OCI-LY1 (cell line): Measurements from ENCODE around the gene EVA1C.
"Not testable (repeated sequence)": the region's sequence is repeated elsewhere in the genome, so short reads cannot be mapped to it uniquely, and the experiment has no call there.

Source experiments
- H2AFZ ChIP-seq: fragments of 200-600 bp; sonication (generic), shearing (Covaris generic); 2 replicates; pipeline ENCODE4 v1.6.0; 2014; ENCODE audit warnings: antibody characterized with exemption, mild to moderate bottlenecking, low read length
- H3F3A ChIP-seq: fragments of 200-600 bp; sonication (generic), shearing (Covaris generic); 2 replicates; pipeline ENCODE4 v1.6.0; 2014; ENCODE audit warnings: mild to moderate bottlenecking, antibody characterized with exemption, low read length, moderate library complexity; ENCODE audit not compliant: insufficient read depth
- H3K27ac ChIP-seq: fragments of 200-600 bp; sonication (generic); 2 replicates; pipeline ENCODE4 v1.5.1; 2014; ENCODE audit warnings: low read length, mixed run types, mild to moderate bottlenecking, low read depth; ENCODE audit not compliant: poor library complexity, severe bottlenecking
- H3K27me3 ChIP-seq: fragments of 200-600 bp; sonication (generic); 2 replicates; pipeline ENCODE4 v1.6.0; 2014; ENCODE audit warnings: antibody characterized with exemption, mild to moderate bottlenecking, low read length, moderate library complexity; ENCODE audit not compliant: insufficient read depth
- H3K36me3 ChIP-seq: fragments of 200-600 bp; sonication (generic); 2 replicates; pipeline ENCODE4 v1.6.1; 2014; ENCODE audit warnings: mild to moderate bottlenecking, antibody characterized with exemption, low read length, moderate library complexity, mixed read lengths; ENCODE audit not compliant: insufficient read depth
- H3K4me1 ChIP-seq: fragments of 200-600 bp; sonication (generic); 2 replicates; pipeline ENCODE4 v1.5.1; 2014; ENCODE audit warnings: mild to moderate bottlenecking, low read length, moderate library complexity; ENCODE audit not compliant: insufficient read depth, severe bottlenecking
- H3K4me2 ChIP-seq: fragments of 200-600 bp; sonication (generic), shearing (Covaris generic); 2 replicates; pipeline ENCODE4 v1.6.1; 2014; ENCODE audit warnings: low read length
- H3K4me3 ChIP-seq: fragments of 200-600 bp; sonication (generic); 2 replicates; pipeline ENCODE4 v1.5.1; 2014; ENCODE audit warnings: low read length, low read depth, mild to moderate bottlenecking, mixed read lengths; ENCODE audit not compliant: poor library complexity, severe bottlenecking
- H3K79me2 ChIP-seq: fragments of 200-600 bp; shearing (Covaris generic); 2 replicates; pipeline ENCODE4 v1.6.1; 2016; ENCODE audit warnings: mixed run types, low read length, mixed read lengths; ENCODE audit not compliant: insufficient read depth
- H3K9ac ChIP-seq: fragments of 200-600 bp; sonication (generic), shearing (Covaris generic); 2 replicates; pipeline ENCODE4 v1.6.1; 2014; ENCODE audit warnings: mild to moderate bottlenecking, low read length, mixed read lengths
- H3K9me2 ChIP-seq: fragments of 200-600 bp; sonication (generic), shearing (Covaris generic); 2 replicates; pipeline ENCODE4 v1.6.1; 2014; ENCODE audit warnings: low read depth, mild to moderate bottlenecking, low read length, mixed read lengths
- H3K9me3 ChIP-seq: fragments of 200-600 bp; shearing (Covaris generic); 2 replicates; pipeline ENCODE4 v1.6.1; 2014; ENCODE audit warnings: low read length, mixed read lengths
- H4K20me1 ChIP-seq: fragments of 200-600 bp; sonication (generic), shearing (Covaris generic); 2 replicates; pipeline ENCODE4 v1.6.0; 2016; ENCODE audit warnings: mild to moderate bottlenecking, low read length; ENCODE audit not compliant: insufficient read depth
- EZH2 ChIP-seq: fragments of 200-600 bp; sonication (generic), shearing (Covaris generic); IDR thresholded peaks from 2 replicates; pipeline ENCODE4 v1.8.0; 2017; ENCODE audit warnings: borderline replicate concordance, mixed run types, mild to moderate bottlenecking, antibody characterized with exemption, low read length, moderate library complexity, mixed read lengths
- TF ChIP-seq, protein P1 (sequence below): fragments of 200-600 bp; sonication (generic), shearing (Covaris generic); IDR thresholded peaks from 2 replicates; pipeline ENCODE4 v1.5.1; 2017; ENCODE audit warnings: mild to moderate bottlenecking, antibody characterized with exemption, low read length, moderate library complexity, mixed read lengths

Gene EVA1C

DNA sequence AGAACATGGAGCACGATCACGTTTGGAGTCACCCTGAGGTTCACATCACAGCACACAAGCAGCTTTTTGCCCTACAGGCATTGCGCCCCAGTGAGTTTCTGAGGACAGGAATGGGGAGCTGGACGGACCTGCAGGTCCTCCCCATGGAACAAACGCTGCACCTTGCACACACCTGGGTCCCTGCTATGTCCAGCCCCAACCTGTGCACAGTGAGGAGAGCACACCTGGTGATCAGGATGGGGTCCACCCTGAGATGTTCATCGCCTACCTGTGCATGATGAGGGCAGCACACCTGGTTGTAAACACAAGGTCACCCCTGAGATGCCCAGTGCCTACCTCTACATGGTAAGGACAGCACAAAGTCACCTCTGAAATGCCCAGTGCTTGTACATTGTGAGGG, 126.9 kb downstream of the EVA1C start:
- Histone ChIP-seq H4K20me1 (no peaks in the 10 kb centered on the region), H3K9me3 (no peaks in the 10 kb centered on the region), H3K27me3 (no peaks in the 10 kb centered on the region), H3K9me2 (no peaks in the 10 kb centered on the region), H2AFZ (no peak overlapping the region), H3K4me1 (no peaks in the 10 kb centered on the region), H3K9ac (no peak overlapping the region), H3K36me3 (no peaks in the 10 kb centered on the region), H3K79me2 (no peaks in the 10 kb centered on the region), H3F3A (no peaks in the 10 kb centered on the region), H3K27ac (no peak overlapping the region), H3K4me2 (no peak overlapping the region), H3K4me3 (no peak overlapping the region)
- TF ChIP-seq, protein P1, sequence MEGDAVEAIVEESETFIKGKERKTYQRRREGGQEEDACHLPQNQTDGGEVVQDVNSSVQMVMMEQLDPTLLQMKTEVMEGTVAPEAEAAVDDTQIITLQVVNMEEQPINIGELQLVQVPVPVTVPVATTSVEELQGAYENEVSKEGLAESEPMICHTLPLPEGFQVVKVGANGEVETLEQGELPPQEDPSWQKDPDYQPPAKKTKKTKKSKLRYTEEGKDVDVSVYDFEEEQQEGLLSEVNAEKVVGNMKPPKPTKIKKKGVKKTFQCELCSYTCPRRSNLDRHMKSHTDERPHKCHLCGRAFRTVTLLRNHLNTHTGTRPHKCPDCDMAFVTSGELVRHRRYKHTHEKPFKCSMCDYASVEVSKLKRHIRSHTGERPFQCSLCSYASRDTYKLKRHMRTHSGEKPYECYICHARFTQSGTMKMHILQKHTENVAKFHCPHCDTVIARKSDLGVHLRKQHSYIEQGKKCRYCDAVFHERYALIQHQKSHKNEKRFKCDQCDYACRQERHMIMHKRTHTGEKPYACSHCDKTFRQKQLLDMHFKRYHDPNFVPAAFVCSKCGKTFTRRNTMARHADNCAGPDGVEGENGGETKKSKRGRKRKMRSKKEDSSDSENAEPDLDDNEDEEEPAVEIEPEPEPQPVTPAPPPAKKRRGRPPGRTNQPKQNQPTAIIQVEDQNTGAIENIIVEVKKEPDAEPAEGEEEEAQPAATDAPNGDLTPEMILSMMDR = no peak
- TF ChIP-seq EZH2 = no peak

DNA sequence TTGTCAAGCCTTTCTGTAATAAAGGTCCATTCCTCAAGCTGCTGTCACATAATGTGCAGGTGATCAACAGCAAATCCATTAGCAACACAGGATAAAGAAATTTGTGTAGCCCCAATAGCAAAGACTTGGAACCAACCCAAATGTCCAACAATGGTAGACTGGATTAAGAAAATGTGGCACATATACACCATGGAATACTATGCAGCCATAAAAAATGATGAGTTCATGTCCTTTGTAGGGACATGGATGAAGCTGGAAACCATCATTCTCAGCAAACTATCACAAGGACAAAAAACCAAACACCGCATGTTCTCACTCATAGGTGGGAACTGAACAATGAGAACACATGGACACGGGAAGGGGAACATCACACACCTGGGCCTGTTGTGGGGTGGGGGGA, 130.6 kb downstream of the EVA1C start:
- not testable (repeated sequence) for H3K4me3 ChIP-seq, H4K20me1 ChIP-seq, H3K4me2 ChIP-seq, H3K9ac ChIP-seq, H3K36me3 ChIP-seq, H3F3A ChIP-seq, H2AFZ ChIP-seq, H3K9me2 ChIP-seq, H3K27ac ChIP-seq, H3K79me2 ChIP-seq, H3K4me1 ChIP-seq, H3K9me3 ChIP-seq, H3K27me3 ChIP-seq

DNA sequence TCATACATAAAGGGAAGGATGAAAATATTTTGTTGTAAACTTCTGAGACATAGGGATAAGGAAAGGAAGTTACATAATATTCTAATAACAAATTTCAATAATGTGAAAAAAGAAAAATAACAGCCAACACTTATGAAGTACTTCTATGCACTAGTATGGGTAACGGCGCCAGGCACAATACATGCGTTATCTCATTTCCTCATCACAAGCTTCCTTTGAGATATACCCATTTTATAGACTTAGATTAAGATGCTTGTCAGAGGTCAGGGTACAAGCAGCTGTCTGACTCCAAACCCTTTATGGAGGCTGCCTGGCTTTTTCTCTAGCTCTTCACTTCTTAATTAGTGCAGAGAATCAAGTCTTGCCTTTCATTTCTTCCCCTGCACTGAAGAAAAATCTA, 131.5 kb downstream of the EVA1C start:
- H3K4me3 ChIP-seq = no peak overlapping the region
- no peaks in the 10 kb centered on the region for H3K9me3 ChIP-seq
- H3K27ac ChIP-seq = no peak overlapping the region
- H3K9me2 ChIP-seq = no peaks in the 10 kb centered on the region
- no peak overlapping the region for H3K4me2 ChIP-seq
- no peaks in the 10 kb centered on the region for H3K79me2 ChIP-seq
- H4K20me1 ChIP-seq = no peaks in the 10 kb centered on the region
- no peaks in the 10 kb centered on the region for H3K36me3 ChIP-seq
- no peak for TF ChIP-seq EZH2
- TF ChIP-seq, protein P1 = no peak
- H3K27me3 ChIP-seq = no peaks in the 10 kb centered on the region
- no peak overlapping the region for H2AFZ ChIP-seq
- H3K9ac ChIP-seq = no peak overlapping the region
- no peaks in the 10 kb centered on the region for H3F3A ChIP-seq
- H3K4me1 ChIP-seq = no peaks in the 10 kb centered on the region

DNA sequence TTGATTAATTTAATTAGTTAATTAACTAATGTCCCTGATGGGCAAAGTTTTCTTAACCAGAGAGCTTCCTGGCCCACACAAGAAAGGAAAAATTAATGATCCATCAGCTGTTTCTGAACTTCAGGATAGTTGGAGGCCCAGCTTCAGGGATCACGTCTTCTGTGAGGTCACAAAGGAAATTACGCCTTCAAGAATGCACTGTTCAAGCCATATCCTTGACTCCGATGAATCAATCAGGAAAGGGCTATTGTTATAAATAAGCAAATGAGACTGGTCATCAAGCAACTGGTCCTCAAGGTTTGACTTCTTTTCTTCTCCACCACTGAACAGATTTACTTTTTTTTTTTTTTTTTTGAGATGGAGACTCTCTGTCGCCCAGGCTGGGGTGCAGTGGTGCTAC, 132.2 kb downstream of the EVA1C start:
- Histone ChIP-seq H3K9ac (no peak overlapping the region), H3K4me2 (no peak overlapping the region), H2AFZ (no peak overlapping the region), H4K20me1 (no peaks in the 10 kb centered on the region), H3K36me3 (no peaks in the 10 kb centered on the region), H3K27ac (no peak overlapping the region), H3K79me2 (no peaks in the 10 kb centered on the region), H3K4me1 (no peaks in the 10 kb centered on the region), H3F3A (no peaks in the 10 kb centered on the region), H3K27me3 (no peaks in the 10 kb centered on the region), H3K9me2 (no peaks in the 10 kb centered on the region), H3K4me3 (no peak overlapping the region), H3K9me3 (no peaks in the 10 kb centered on the region)
- no peak for TF ChIP-seq EZH2
- TF ChIP-seq, protein P1 = no peak
